SK-N-MC (cell line): ENCODE data around the gene TUBA4A.

Source experiments
- EZH2 ChIP-seq: fragments of 200-600 bp; sonication (generic); IDR thresholded peaks from one replicate; pipeline ENCODE4 v1.6.1; 2017; ENCODE audit warnings: antibody characterized with exemption
- POLR2AphosphoS5 ChIP-seq: IDR thresholded peaks from 2 replicates; pipeline ENCODE4 v1.6.1; 2012; ENCODE audit warnings: mild to moderate bottlenecking, low read depth, low read length, borderline replicate concordance

GRCh38 chr2:219289537-219290361 lies 36.0 kb upstream of the TUBA4A start:
- TF ChIP-seq POLR2AphosphoS5, result no peak
- no peak for TF ChIP-seq EZH2
